ENCODE data around the gene MUC6.

GRCh38 chr11:1071571-1072115 is 35.1 kb upstream of the MUC6 start:
- no peak for TF ChIP-seq POLR2A (IDR thresholded peaks at IDR 0.05)
- no peak for TF ChIP-seq CTCF (IDR thresholded peaks at IDR 0.05)
